Activated CD8-positive, alpha-beta T cell treated with anti-CD3 and anti-CD28 coated beads for 36 hours (primary cell): Measurements from ENCODE around the gene LSP1. TPM values are rescaled to one million over a fixed set of nuclear protein-coding genes. Genes with fewer than 3 reads are reported as not detected.

Source experiments
- ATAC-seq: fragments of 200-7000 bp; cut with Tn5 transposase; one replicate; pipeline ENCODE4 v1.10.0; 2021; ENCODE audit warnings: mild to moderate bottlenecking, moderate library complexity
- CTCF ChIA-PET: fragments of 350-600 bp; sonication (Branson Sonifier 250); formaldehyde crosslinking; loops from one replicate; lab custom pipeline; 2021; ENCODE audit warnings: antibody characterized with exemption; lab: Charles Lee
- POLR2A ChIA-PET: fragments of 350-600 bp; sonication (Branson Sonifier 250); formaldehyde crosslinking; loops from one replicate; lab custom pipeline; 2021; ENCODE audit warnings: antibody characterized with exemption; lab: Charles Lee
- DNase-seq: peaks from one replicate; pipeline ENCODE4 v3.0.0-alpha.2; 2020
- H3K27ac Mint-ChIP-seq: one replicate; pipeline ENCODE4 v1.8.0; 2021; ENCODE audit warnings: mild to moderate bottlenecking, mixed read lengths
- H3K27me3 Mint-ChIP-seq: one replicate; pipeline ENCODE4 v1.8.0; 2021; ENCODE audit warnings: mixed read lengths
- H3K36me3 Mint-ChIP-seq: one replicate; pipeline ENCODE4 v1.8.0; 2021; ENCODE audit warnings: low read depth, mixed read lengths
- H3K4me1 Mint-ChIP-seq: one replicate; pipeline ENCODE4 v1.8.0; 2021; ENCODE audit warnings: low read depth, mixed read lengths
- H3K4me3 Mint-ChIP-seq: one replicate; pipeline ENCODE4 v1.8.0; 2021; ENCODE audit warnings: mild to moderate bottlenecking, moderate library complexity, mixed read lengths
- H3K9me3 Mint-ChIP-seq: one replicate; pipeline ENCODE4 v1.8.0; 2021; ENCODE audit warnings: mixed read lengths
- intact Hi-C: fragments of 100-400 bp; cut with micrococcal nuclease; formaldehyde crosslinking; loops from one replicate; pipeline ENCODE4 v1.10.0; 2022
- total RNA-seq, 2 experiments: library from RNA; stranded (reverse); gene quantifications; one replicate each; pipeline ENCODE4 v1.2.3, GENCODE V29; 2021
- TF ChIP-seq, protein P1 (sequence below): fragments of 200-600 bp; IDR thresholded peaks from one replicate; pipeline ENCODE4 v1.8.0; 2022; ENCODE audit warnings: antibody characterized with exemption, mild to moderate bottlenecking

Gene LSP1
- total RNA-seq, 2 experiments from 2014 or later, result 247 to 251 TPM

DNA sequence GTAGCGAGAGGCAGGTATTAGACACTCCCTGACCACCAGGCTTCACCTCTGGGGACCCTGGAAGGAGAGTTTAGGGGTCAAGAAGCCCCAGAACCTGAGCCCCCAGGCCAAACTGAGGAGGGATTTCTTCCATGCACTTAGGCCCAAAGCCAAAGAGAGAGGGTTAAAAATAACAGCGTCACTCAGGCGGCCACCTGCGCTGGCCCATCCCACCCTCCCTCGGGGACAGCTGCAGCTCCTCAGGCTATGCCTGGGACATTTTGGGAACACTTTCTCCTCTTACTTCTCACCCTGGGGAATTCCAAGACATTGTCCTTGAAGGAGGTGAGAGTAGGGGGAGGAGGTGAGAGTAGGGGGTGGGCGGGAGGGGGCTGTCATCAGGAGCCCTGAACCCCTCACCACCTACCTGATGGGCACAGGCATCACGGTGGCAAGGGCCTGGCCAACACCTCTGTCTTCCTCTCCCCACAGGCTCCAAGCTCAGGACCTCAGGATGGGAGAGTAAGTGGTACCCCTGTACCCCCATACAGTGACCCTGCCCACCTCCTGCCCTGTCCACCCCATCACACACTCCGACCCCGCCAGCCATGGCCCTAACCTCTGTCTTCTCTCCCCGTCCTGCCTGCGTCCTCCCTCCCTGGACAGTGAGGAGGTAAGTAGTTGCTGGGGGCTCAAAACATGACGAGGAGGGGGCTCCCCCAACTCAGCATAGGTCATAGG is 13.5 kb upstream of the LSP1 start:
- TF ChIP-seq, protein P1, sequence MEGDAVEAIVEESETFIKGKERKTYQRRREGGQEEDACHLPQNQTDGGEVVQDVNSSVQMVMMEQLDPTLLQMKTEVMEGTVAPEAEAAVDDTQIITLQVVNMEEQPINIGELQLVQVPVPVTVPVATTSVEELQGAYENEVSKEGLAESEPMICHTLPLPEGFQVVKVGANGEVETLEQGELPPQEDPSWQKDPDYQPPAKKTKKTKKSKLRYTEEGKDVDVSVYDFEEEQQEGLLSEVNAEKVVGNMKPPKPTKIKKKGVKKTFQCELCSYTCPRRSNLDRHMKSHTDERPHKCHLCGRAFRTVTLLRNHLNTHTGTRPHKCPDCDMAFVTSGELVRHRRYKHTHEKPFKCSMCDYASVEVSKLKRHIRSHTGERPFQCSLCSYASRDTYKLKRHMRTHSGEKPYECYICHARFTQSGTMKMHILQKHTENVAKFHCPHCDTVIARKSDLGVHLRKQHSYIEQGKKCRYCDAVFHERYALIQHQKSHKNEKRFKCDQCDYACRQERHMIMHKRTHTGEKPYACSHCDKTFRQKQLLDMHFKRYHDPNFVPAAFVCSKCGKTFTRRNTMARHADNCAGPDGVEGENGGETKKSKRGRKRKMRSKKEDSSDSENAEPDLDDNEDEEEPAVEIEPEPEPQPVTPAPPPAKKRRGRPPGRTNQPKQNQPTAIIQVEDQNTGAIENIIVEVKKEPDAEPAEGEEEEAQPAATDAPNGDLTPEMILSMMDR, result no peak
- DNase-seq (no peak), ATAC-seq (no peak)
- POLR2A ChIA-PET, result interaction anchor here (1.1 to 1.3 kb wide), 2 partner anchors 52 to 145 kb away, joined by 3 read pairs; no protein-coding TSS in a partner anchor
- no peaks in the 10 kb centered on the region for H3K36me3 Mint-ChIP-seq
- H3K27me3 Mint-ChIP-seq, result no peaks in the 10 kb centered on the region
- no peak overlapping the region for H3K27ac Mint-ChIP-seq
- peaks cover 19% of the 10 kb centered on the region for H3K4me1 Mint-ChIP-seq
- CTCF ChIA-PET, result interaction anchor here (0.8 to 1.8 kb wide), 8 partner anchors 14 to 313 kb away, joined by 3 to 14 read pairs (median 4); partner anchors contain the start of gene LSP1
- H3K9me3 Mint-ChIP-seq, result no peaks in the 10 kb centered on the region
- intact Hi-C loops, result loop anchor here (5.0 kb wide), 1 partner anchor 43 kb away; no protein-coding TSS in a partner anchor
- no peak overlapping the region for H3K4me3 Mint-ChIP-seq

DNA sequence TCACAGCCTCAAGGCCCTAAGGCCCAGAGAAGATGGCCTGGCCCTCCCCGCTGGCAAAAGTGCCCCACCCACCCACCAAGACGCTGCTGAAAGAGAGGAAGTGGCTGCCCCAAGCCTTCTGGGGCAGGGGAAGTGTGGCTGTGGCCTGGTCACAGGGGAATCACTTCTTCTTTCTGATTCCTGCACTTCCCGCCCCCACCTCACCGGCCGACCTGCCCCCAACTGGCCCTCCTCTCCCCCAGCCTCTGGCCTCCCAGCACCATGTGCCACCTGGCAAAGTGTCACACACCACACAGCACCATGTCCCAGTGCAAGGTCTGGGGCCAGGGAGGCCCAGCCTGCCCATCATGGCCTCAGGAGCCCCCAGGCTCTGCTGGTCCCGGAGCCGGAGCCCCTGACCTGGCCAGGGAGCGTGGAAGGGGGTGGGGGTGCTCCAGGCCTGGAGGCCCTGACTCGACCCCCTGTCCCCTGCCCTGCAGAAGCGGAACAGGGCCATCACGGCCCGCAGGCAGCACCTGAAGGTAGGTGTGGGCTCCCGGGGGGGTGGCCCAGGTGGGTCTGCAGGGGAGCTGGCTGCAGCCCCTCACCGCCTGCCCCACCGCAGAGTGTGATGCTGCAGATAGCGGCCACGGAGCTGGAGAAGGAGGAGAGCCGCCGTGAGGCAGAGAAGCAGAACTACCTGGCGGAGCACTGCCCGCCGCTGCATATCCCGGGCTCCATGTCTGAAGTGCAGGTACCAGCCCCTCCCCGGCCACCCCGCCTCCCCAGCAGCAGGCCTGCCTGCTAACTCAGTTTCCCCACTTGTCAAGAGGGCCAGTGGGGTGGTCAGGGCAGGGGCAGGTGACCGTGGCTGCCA is 12.7 kb upstream of the LSP1 start:
- ChIA-PET CTCF (interaction anchor here (1.0 to 1.8 kb wide), 4 partner anchors 13 to 160 kb away, joined by 3 to 6 read pairs (median 4); partner anchors contain the start of gene LSP1), POLR2A (interaction anchor here (2.0 kb wide), 1 partner anchor 10 kb away, joined by 7 read pairs; no protein-coding TSS in a partner anchor)
- Mint-ChIP-seq H3K4me1 (peaks cover 26% of the 10 kb centered on the region), H3K4me3 (no peak overlapping the region), H3K27me3 (no peaks in the 10 kb centered on the region), H3K36me3 (no peaks in the 10 kb centered on the region), H3K27ac (no peak overlapping the region), H3K9me3 (no peaks in the 10 kb centered on the region)
- TF ChIP-seq, protein P1, result no peak
- intact Hi-C loops, result loop anchor here (5.0 kb wide), 2 partner anchors 42 to 312 kb away; no protein-coding TSS in a partner anchor
- no peak for DNase-seq
- ATAC-seq, result no peak

DNA sequence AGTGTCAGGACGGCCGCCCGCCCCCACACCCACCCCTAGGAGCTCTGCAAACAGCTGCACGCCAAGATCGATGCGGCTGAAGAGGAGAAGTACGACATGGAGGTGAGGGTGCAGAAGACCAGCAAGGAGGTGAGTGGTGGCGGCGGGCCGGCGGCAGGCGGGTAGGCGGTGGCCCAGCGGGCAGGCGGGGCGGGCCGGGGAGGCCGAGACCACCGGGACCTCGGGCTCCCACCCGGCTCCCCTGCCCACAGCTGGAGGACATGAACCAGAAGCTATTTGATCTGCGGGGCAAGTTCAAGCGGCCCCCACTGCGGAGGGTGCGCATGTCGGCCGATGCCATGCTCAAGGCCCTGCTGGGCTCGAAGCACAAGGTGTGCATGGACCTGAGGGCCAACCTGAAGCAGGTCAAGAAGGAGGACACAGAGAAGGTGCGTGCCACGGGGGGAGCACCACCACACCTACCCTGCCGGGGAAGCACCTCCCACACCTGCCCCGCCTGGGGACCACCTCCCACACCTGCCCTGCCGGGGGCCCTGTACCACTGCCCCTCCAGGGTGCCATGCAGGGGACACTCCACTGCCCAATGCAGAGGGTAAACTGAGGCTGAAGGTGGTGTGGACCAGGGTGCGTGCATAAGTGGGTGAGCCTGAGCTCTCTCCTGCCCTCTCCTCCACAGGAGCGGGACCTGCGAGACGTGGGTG is 12.0 kb upstream of the LSP1 start:
- POLR2A ChIA-PET, result interaction anchor here (2.0 kb wide), 1 partner anchor 9 kb away, joined by 7 read pairs; no protein-coding TSS in a partner anchor
- Mint-ChIP-seq H3K9me3 (no peaks in the 10 kb centered on the region), H3K27ac (no peak overlapping the region), H3K27me3 (no peaks in the 10 kb centered on the region), H3K4me3 (no peak overlapping the region), H3K4me1 (peaks cover 34% of the 10 kb centered on the region), H3K36me3 (no peaks in the 10 kb centered on the region)
- DNase-seq, result no peak
- TF ChIP-seq, protein P1, result no peak
- intact Hi-C loops, result loop anchor here (5.0 kb wide), 1 partner anchor 311 kb away; no protein-coding TSS in a partner anchor
- CTCF ChIA-PET, result interaction anchor here (1.0 kb wide), 1 partner anchor 35 kb away, joined by 4 read pairs; no protein-coding TSS in a partner anchor
- no peak for ATAC-seq

DNA sequence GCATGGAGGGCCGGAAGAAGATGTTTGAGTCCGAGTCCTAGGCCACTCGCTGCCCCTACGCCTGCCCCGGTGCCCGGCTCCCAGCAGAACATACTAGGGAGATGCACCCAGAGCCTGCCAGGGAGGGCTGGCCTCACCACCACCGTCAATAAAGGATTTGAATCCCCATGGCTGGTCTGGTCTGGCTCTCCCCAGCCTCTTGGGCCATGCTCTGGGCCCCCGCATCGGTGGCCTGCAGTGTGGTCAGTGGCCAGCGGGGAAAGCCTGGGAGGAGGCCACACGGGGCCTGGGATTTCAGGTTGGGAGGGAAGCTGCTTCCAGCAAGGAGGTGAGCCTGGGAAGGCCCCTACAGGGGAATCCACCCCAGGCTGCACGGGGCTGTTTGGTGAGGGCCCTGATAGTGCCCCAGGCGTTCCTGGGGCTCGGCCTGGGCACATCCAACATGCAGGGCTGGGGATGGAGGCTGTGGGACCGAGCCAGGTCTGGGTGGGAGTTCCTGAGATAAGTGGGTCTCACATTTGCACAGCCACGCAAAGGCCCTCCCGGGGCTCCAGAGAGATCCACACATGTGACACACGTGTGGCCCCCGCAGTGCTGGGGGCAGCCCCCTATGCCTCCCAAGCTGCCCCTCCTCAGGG is 11.3 kb upstream of the LSP1 start:
- H3K9me3 Mint-ChIP-seq, result no peaks in the 10 kb centered on the region
- ATAC-seq (no peak), DNase-seq (no peak)
- H3K27me3 Mint-ChIP-seq, result no peaks in the 10 kb centered on the region
- CTCF ChIA-PET, result interaction anchor here (1.0 kb wide), 1 partner anchor 35 kb away, joined by 4 read pairs; no protein-coding TSS in a partner anchor
- no peak overlapping the region for H3K27ac Mint-ChIP-seq
- POLR2A ChIA-PET, result interaction anchor here (0.7 to 2.0 kb wide), 2 partner anchors 9 to 11 kb away, joined by 3 to 7 read pairs; no protein-coding TSS in a partner anchor
- H3K4me3 Mint-ChIP-seq, result no peak overlapping the region
- intact Hi-C loops, result loop anchor here (5.0 kb wide), 1 partner anchor 311 kb away; no protein-coding TSS in a partner anchor
- H3K4me1 Mint-ChIP-seq, result peaks cover 38% of the 10 kb centered on the region
- H3K36me3 Mint-ChIP-seq, result no peaks in the 10 kb centered on the region
- TF ChIP-seq, protein P1, result no peak
